MM.1S (cell line): Measurements from ENCODE around the gene ZNF860.

Experiments used
- EZH2 ChIP-seq: fragments of 300-600 bp; sonication (generic); optimal IDR thresholded peaks from 2 replicates; pipeline ENCODE3; 2017; ENCODE audit warnings: low read depth, mild to moderate bottlenecking, antibody characterized with exemption, low read length, mixed read lengths
- EZH2phosphoT487 ChIP-seq: fragments of 300-600 bp; sonication (generic); IDR thresholded peaks from 2 replicates; pipeline ENCODE4 v1.6.1; 2018; ENCODE audit warnings: antibody characterized with exemption, low read length
- TF ChIP-seq, protein P1 (sequence below): fragments of 300-600 bp; sonication (generic); IDR thresholded peaks from 2 replicates; pipeline ENCODE4 v1.5.1; 2016; ENCODE audit warnings: antibody characterized with exemption, low read length, mixed read lengths

GRCh38 chr3:32022947-32023346 lies 41.4 kb downstream of the ZNF860 start:
- TF ChIP-seq, protein P1, sequence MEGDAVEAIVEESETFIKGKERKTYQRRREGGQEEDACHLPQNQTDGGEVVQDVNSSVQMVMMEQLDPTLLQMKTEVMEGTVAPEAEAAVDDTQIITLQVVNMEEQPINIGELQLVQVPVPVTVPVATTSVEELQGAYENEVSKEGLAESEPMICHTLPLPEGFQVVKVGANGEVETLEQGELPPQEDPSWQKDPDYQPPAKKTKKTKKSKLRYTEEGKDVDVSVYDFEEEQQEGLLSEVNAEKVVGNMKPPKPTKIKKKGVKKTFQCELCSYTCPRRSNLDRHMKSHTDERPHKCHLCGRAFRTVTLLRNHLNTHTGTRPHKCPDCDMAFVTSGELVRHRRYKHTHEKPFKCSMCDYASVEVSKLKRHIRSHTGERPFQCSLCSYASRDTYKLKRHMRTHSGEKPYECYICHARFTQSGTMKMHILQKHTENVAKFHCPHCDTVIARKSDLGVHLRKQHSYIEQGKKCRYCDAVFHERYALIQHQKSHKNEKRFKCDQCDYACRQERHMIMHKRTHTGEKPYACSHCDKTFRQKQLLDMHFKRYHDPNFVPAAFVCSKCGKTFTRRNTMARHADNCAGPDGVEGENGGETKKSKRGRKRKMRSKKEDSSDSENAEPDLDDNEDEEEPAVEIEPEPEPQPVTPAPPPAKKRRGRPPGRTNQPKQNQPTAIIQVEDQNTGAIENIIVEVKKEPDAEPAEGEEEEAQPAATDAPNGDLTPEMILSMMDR, result no peak
- no peak for TF ChIP-seq EZH2phosphoT487
- no peak for TF ChIP-seq EZH2
